LNCAP (cell line): ENCODE data around the gene PAQR8.

ENCODE experiments used
- CTCF ChIP-seq: fragments of 450-650 bp; IDR thresholded peaks from 2 replicates; pipeline ENCODE4 v1.5.1; 2017; ENCODE audit warnings: mild to moderate bottlenecking

Gene PAQR8

DNA sequence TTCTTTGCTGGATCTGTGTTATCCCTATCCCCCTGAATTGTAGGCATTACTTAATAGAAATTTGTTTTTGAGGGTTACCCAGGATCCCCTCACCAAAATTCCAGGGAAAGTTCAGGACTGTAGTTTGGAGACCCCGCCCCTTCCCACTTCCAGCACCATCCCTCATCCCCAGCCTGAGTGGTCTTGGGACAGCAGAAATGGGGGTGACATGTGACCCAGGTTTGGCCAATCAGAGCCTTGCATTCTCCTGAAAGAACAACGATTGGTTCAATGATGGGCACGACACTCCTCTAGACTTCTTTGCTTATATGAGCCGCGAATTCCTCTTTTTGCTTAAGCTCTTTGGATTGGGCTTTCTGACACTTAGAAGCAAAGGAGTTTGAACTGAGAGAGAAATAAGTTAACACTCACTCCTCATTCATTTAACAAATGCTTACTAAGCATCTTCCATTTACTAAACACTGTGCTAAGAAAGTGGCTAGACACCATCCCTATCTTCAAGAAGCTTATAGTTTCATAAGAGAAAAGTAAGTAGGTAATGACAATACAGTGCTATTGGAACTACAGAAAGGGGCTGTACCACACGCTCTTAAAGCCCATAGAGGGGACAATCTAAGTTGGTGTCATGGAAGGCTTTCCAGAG is 24.9 kb upstream of the PAQR8 start:
- no peak for TF ChIP-seq CTCF

GRCh38 chr6:52337633-52338290 is 24.2 kb upstream of the PAQR8 start:
- TF ChIP-seq CTCF: no peak

DNA sequence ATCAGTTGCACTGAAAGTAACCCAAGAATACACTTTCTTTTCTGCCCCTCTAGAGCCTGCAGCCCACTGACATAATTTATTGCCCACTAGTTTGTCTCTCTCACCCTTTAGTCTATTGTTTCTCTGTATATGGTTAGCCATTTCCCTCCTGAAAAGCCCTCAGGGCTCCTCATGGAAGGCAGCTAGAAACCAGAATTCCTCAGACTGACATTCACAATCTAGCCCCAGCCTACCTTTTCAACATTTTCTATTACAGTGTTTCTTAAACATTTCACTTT is 21.4 kb upstream of the PAQR8 start:
- no peak for TF ChIP-seq CTCF

GRCh38 chr6:52341561-52342260 is 20.2 kb upstream of the PAQR8 start:
- no peak for TF ChIP-seq CTCF

DNA sequence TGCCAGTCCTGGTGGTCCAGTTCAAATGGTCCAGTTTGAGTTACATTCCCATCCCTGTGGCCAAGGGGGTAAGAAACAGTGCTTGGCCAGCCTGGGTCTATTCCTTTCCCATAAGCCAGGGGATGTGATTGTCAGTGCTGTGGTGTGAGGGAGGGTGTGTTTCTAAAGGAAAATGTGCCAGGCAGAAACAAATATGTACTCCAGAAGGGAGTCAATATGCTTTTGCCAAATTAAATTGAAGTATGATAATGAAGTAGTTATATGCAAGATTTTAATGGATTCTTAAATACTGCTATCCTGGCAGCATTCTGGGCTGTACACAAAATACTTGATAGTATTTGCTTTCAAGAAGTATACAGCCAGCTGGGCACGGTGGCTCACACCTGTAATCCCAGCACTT is 16.6 kb upstream of the PAQR8 start:
- no peak for TF ChIP-seq CTCF

DNA sequence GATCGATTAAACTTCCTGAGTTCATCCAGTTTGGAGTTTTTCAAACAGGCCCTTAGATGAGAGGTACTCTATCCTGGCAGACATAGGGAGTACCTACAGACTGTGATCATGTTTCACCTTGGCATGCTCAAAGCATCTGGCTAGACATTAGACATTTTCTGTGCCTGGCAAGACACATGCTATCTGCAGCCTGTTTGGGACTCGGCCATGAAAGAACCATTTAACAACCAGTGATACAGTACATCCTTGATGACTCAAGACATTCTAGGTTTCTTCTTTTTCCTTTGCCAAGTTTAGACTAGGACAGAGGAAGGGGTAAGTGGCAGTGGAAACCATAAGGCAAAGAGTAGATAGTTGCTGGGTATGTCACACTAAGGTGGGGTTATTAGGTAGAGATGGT is 15.4 kb upstream of the PAQR8 start:
- no peak for TF ChIP-seq CTCF

- TF ChIP-seq CTCF: no peak
Observed at GRCh38 chr6:52347818-52348217, 14.1 kb upstream of the PAQR8 start.
